Suppressor macrophage (primary cell): ENCODE results near the gene KCNN2.

Experiments used
- DNase-seq, 4 experiments: peaks; one replicate each; pipeline ENCODE4 v3.0.0-alpha.2; 2020 to 2022
- total RNA-seq, 17 experiments: gene quantifications; one replicate each; lab custom pipeline; 2026; ENCODE audit warnings: mixed read lengths in 6 of 17, inconsistent platforms in 3 of 17; lab: John Stamatoyannopoulos, UW

KCNN2 gene
- total RNA-seq, result 0 to 2.4 (median 0) reads per million in 17 experiments

DNA sequence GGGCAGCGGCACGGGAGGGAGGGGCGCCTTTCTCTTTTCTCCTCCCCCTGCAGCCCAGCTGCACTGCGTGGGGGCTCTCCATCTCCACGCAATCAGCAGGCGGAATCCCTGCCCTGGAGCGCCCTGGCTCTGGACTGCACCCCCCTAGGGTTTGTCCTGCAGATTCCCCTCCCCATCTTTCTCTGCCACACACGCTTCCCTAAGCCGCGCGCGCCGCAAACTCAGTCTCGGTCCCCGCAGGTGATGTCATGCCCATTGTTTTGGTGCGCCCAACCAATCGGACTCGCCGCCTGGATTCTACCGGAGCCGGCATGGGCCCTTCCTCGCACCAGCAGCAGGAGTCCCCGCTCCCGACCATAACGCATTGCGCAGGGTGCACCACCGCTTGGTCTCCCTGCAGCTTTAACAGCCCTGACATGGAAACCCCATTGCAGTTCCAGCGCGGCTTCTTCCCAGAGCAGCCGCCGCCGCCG, at the start of gene KCNN2:
Gene KCNN2 (plus strand): TSS at position 347 of the 473 bp plus-strand sequence. CDS start 70 bp downstream, at position 417.
- DNase-seq, result no peak

GRCh38 chr5:114312658-114313057, 49.2 kb upstream of the KCNN2 start:
- DNase-seq, result no peak

- no peak for DNase-seq
Observed at GRCh38 chr5:114314061-114314460, 47.8 kb upstream of the KCNN2 start.

- no peak for DNase-seq
Observed at GRCh38 chr5:114316167-114316566, 45.7 kb upstream of the KCNN2 start.

GRCh38 chr5:114317751-114318150, 44.1 kb upstream of the KCNN2 start:
- no peak for DNase-seq

- DNase-seq, result no peak
Observed at GRCh38 chr5:114319236-114319635, 42.6 kb upstream of the KCNN2 start.

DNA sequence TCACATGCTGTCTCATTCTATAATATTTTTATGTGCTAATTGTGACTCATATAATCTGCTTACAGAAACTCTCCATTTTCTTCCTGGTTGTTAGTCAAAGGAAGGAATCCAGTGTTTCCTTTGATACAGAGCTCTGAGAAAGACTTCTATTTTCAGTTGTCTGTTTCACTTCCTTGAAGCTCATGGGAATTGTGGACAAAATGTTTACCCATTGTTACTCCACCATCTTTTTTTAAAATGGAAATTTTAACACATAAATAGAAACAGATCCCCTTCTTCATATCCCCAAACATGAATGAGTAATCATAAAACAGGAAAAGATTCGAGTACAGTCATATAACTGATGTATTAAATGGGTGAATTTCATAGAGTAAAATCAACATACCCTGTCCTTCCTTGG, 42.0 kb upstream of the KCNN2 start:
- DNase-seq, result no peak

DNA sequence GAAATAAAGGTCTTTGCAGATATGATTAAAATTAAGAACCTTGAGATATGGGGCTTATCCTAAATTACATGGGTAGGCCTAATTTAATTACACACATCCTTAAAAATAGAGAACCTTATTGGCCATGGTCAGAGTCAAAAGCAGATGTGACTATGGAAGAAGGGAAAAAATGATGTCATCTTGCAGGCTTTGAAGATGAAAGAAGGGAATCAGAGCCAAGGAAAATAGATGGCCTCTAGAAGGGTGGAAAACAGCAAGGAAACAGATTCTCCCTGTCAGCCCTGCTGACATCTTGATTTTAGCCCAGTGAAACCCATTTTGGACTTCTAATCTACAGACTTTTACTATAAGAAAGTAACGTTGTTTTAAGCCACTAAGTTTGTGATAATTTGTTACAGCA, 37.6 kb upstream of the KCNN2 start:
- DNase-seq, result no peak

DNA sequence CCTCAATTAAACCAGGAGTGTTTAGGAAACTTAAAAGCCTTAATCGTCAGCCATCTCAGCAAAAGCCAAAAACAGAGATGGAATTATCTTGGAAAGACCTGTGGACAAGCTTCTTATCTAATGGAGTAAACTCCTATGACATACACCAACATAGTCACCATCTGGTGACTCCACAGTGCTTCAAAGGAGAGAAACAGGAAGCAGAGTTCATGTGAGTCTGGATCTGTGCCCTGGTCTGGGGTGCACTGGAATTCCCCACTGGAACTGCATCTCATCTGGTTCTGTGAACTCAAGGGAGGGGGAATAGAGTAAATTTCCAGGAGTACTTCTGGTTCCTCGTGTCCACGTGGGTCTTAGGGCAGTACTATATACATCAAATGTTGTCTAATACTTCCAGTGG, 36.3 kb upstream of the KCNN2 start:
- DNase-seq, result peak; percentile 29 to 58 (median 43)

DNA sequence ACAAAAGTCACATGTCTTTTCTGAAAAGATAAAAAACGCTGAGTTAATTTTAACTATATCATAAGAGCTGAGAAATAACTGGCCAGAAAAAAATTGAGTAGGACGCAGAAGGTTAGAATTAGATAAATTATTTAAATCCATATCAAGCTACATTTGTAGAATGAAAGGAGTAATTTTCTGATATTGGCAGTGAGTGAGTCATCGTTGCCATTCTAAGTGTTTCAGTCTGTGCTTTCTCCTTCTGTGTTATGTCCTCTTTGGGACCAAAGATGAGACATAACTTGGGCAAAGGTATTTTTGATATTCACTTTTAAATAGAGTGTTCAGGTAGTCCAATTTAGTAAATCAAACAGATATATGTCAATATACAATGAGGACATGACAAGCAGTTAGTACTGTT, 34.4 kb upstream of the KCNN2 start:
- no peak for DNase-seq

- no peak for DNase-seq
Observed at GRCh38 chr5:114327987-114328386, 33.9 kb upstream of the KCNN2 start.

DNA sequence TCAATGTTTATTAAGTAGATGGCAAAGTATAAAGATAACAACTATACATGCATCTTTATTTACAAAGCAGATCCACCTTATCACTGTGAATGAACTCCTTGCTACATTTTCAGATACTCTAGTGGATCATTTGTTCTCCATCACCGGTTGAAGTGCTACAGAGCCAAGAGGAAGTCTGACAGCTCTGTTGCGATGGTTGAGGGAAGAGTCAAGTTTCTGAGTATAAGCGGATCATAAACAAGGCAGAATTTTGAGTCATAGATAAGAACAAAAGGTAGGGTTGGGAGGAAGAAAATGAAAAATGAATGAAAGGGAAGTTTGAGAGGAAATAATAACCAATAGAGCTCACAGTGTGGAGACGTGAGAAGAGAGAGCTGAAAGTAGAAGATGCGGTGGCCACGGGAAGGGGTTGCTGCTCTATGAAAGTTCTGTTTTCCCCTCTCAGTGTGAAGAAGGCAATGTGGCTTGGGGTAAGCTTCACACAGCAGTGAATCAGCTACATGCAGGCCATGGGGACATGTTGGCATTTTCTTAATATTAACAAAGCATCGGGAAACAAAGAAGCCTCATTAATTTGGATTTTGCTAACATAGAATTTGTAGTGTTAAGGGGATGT, 30.8 kb upstream of the KCNN2 start:
- DNase-seq, result no peak

GRCh38 chr5:114332493-114332892, 29.4 kb upstream of the KCNN2 start:
- DNase-seq, result no peak

DNA sequence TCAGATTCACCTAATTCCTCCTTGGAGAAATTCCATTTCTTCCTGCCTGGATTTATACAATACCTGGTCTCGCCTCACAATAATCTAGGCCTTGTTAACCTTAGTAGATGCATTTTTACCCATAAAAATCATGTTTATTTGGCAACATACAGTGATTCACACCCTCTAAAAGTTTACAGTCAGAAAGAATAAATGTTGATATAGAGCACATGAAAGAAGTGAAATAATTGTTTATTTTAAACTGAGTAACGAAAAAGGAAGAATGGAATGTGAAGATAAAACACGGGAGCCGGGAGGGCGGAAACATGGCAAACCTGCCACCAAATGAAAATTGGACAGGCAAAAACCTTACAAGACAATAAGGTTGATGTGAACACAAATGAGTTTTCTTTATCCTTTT, 28.9 kb upstream of the KCNN2 start:
- no peak for DNase-seq

GRCh38 chr5:114335391-114335790, 26.5 kb upstream of the KCNN2 start:
- DNase-seq, result no peak

- no peak for DNase-seq
Observed at GRCh38 chr5:114339108-114339507, 22.8 kb upstream of the KCNN2 start.

DNA sequence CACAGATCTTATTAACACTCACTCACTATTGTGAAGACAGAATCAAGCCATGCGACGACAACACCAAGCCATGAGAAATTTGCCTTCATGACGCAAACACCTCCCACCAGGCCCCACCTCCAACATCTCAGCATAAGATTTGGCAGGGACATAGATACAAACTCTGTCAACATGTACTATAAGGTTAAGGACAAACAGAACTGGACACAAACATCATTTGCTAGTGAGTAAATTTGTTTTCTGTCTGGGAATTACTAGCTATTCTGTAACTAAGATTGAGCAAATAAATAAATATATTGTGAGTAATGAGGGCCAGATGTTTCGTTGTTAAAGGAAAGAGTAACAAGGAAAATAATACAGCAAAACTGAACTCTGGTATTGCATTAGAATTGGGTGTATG, 15.7 kb upstream of the KCNN2 start:
- no peak for DNase-seq

DNA sequence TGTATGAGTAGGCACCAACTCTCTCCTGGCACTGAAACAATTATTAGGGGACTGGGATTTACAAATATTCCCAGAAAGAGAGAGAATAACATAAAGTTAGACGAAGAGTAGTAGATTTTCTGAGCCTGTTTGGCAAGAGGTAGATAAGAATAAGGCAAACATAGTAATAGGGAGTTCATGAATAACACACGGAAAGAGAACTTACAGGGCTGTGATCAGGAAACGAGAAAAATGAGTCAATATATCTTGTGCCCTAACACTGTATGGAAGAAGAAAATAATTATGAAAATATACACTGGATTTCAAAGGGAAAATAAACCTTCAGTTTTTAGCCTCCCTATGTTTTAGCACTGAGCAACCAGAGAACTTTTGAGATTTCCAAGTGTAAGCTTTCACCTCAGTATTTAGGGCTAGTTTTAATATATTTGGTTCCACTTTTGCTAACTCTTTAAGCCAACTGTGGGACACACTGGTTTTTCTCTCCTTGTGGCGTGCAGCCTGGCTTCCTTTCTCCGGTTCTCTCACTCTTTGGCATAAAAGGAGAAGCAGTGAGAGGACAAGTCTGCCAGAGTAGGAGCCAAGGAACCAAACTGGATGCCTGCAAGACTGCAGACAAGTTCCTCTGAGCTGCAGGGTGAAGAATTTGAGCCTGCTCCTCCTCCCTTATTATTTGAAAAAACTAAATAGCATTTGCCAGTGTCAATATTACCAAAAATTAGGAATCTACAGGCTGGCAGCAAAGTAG, 6.6 kb upstream of the KCNN2 start:
- DNase-seq, result peak in 1 of 4 experiments; percentile 4

DNA sequence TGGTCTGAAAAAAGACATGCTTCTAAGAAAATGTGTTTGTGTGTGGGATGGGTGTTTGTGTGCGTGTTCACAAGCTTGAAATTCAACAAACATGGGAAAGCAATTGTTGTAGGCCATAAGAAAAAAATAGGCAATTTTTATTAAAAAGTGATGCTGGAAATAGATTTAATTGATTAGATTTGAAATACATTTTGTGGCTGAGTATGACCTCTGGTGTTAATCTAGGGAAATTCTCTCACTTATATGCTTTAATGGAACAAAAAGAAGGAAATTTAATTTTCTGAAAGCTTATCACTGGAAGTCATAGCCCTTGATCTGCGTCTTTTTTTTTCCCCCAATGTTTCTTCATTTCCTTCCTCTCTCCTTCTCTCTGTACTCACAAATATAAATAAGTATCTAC, 3.5 kb upstream of the KCNN2 start:
- DNase-seq, result no peak

DNA sequence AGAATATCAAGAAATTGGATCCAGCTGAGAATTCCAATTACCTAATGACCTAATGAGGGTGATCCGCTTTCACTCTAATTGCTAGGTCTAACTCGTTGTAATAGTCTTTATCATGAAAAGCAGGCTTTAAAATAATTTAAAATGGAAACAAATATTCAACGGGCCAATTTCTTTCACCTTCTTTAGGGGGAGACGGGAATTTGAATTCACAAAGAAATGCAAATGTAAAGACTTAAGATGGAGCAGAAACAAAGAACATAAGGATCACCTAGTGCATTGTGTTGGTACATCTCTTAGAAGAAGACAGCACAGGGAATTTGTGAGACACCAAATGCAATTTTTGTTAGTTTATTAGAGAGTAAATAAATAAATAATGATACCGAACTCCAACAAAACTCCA, 1.5 kb upstream of the KCNN2 start:
- DNase-seq, result no peak

GRCh38 chr5:114360816-114361723, 800 bp upstream of the KCNN2 start:
- DNase-seq, result peak in 1 of 4 experiments; percentile 7

GRCh38 chr5:114362197-114362976, 517 bp downstream of the KCNN2 start:
- DNase-seq, result no peak
